Aorta (tissue), 5 donors: ENCODE measurements around the gene WDR59. TPM values are rescaled to one million over a fixed set of nuclear protein-coding genes. Genes with fewer than 3 reads are reported as not detected.
"Not testable (repeated sequence)": the region's sequence is repeated elsewhere in the genome, so short reads cannot be mapped to it uniquely, and the experiment has no call there.

Experiments
- ATAC-seq: fragments of 200-7000 bp; cut with Tn5 transposase; one replicate; pipeline ENCODE4 v1.9.1; 2022; ENCODE audit warnings: moderate library complexity; ENCODE audit not compliant: low FRiP score
- DNase-seq, 2 donors: peaks; one replicate each; pipeline ENCODE4 v3.0.0-alpha.2; 2020
- H3K27ac ChIP-seq, 2 donors: one replicate each; pipeline ENCODE4 v1.5.1; 2013; ENCODE audit warnings: low read length in 2 of 2, mild to moderate bottlenecking in 2 of 2, moderate library complexity in 2 of 2, control low read depth in 1 of 2, inconsistent platforms in 1 of 2, low read depth in 1 of 2
- H3K27me3 ChIP-seq, 2 donors: one replicate each; pipeline ENCODE4 v1.6.1; 2013; ENCODE audit warnings: control low read depth in 1 of 2, low read length in 1 of 2, mild to moderate bottlenecking in 1 of 2, moderate library complexity in 1 of 2; ENCODE audit not compliant: insufficient read depth in 2 of 2, control insufficient read depth in 1 of 2
- H3K36me3 ChIP-seq, 2 donors: one replicate each; pipeline ENCODE4 v1.6.1; 2013; ENCODE audit warnings: control low read depth in 1 of 2, low read length in 1 of 2, mild to moderate bottlenecking in 1 of 2; ENCODE audit not compliant: insufficient read depth in 2 of 2, control insufficient read depth in 1 of 2
- H3K4me1 ChIP-seq, 2 donors: one replicate each; pipeline ENCODE4 v1.6.1; 2013; ENCODE audit warnings: low read length in 2 of 2, control low read depth in 1 of 2, mild to moderate bottlenecking in 1 of 2, moderate library complexity in 1 of 2; ENCODE audit not compliant: insufficient read depth in 2 of 2, control insufficient read depth in 1 of 2
- H3K4me3 ChIP-seq, 2 donors: one replicate each; pipeline ENCODE4 v1.5.1; 2013; ENCODE audit warnings: low read length in 2 of 2, control low read depth in 1 of 2, mild to moderate bottlenecking in 1 of 2
- H3K9me3 ChIP-seq: one replicate; pipeline ENCODE4 v1.6.1; 2013; ENCODE audit warnings: mild to moderate bottlenecking, low read length; ENCODE audit not compliant: control insufficient read depth
- WGBS, 2 donors: extraction: QIAGEN DNeasy Blood & Tissue Kit; methylation state at CpG; one replicate each; pipeline ENCODE4 v1.1.7; 2013; 5-methylcytosine and 5-hydroxymethylcytosine counted together
- intact Hi-C, 2 donors: fragments of 100-400 bp; cut with DNase I; formaldehyde crosslinking; loops; one replicate each; pipeline versions ENCODE4 v1.14.2 to v1.15.0; 2022
- polyA plus RNA-seq, 2 donors: library from polyadenylated mRNA; stranded (reverse); fragments of 200-250 nt; gene quantifications; one replicate each; pipeline ENCODE4 v1.2.3, GENCODE V29; 2013
- total RNA-seq, 2 donors: library from RNA; stranded (reverse); fragmentation: NEBNext Ultra II Directional; extraction: Animal tissue kit (Norgen Biotek cat#: 25700); gene quantifications; one replicate each; pipeline ENCODE4 v1.2.1, GENCODE V29; 2021
- donor health status: healthy with polysubstance abuse.
- donor health status: Bipolar disorder and iron deficiency.
- donor health status: DM: no; HTN: no; CAD: no.
- donor health status: DM: no; HTN: no; CAD: no.
- donor health status: DM: yes; HTN: yes; CAD: no.

The WDR59 gene
- total and polyA plus RNA-seq, 4 donors: 12.8 to 78.1 (median 48.3) TPM

GRCh38 chr16:74909665-74910064, 75.3 kb downstream of the WDR59 start:
- no peaks in the 10 kb centered on the region for H3K9me3 ChIP-seq
- DNase-seq (no peak), ATAC-seq (no peak)
- H3K27ac ChIP-seq: no peak overlapping the region
- H3K36me3 ChIP-seq: peaks cover 2 to 6% of the 10 kb centered on the region in 2 donors
- no peak overlapping the region for H3K4me3 ChIP-seq
- H3K27me3 ChIP-seq: no peaks in the 10 kb centered on the region
- intact Hi-C loops: no loop called here
- no peaks in the 10 kb centered on the region for H3K4me1 ChIP-seq
- 90 to 99% methylated on average over 6 of the region's 6 CpGs for WGBS, 2 donors

GRCh38 chr16:74908759-74909158, 76.2 kb downstream of the WDR59 start:
- H3K4me1 ChIP-seq, H3K27me3 ChIP-seq, DNase-seq, H3K36me3 ChIP-seq, H3K4me3 ChIP-seq, ATAC-seq, intact Hi-C loops, H3K9me3 ChIP-seq, H3K27ac ChIP-seq: not testable (repeated sequence)
- WGBS, 2 donors: 84 to 97% methylated on average over 7 to 8 of the region's 8 CpGs

- Histone ChIP-seq H3K36me3 (peaks cover 2 to 14% of the 10 kb centered on the region in 2 donors), H3K27me3 (no peaks in the 10 kb centered on the region), H3K4me3 (no peak overlapping the region), H3K27ac (no peak overlapping the region), H3K4me1 (no peaks in the 10 kb centered on the region), H3K9me3 (no peaks in the 10 kb centered on the region)
- intact Hi-C loops: no loop called here
- 96% methylated on average over 12 of the region's 12 CpGs for WGBS, 2 donors
- ATAC-seq (no peak), DNase-seq (no peak)
Measured at GRCh38 chr16:74903901-74904678, 80.8 kb downstream of the WDR59 start.

GRCh38 chr16:74903120-74903519, 81.8 kb downstream of the WDR59 start:
- H3K27ac ChIP-seq: no peak overlapping the region
- 84 to 85% methylated on average over 1 of the region's 1 CpG for WGBS, 2 donors
- intact Hi-C loops: no loop called here
- no peak overlapping the region for H3K4me3 ChIP-seq
- DNase-seq (no peak), ATAC-seq (no peak)
- H3K36me3 ChIP-seq: peaks cover 2 to 16% of the 10 kb centered on the region in 2 donors
- H3K9me3 ChIP-seq: no peaks in the 10 kb centered on the region
- no peaks in the 10 kb centered on the region for H3K27me3 ChIP-seq
- H3K4me1 ChIP-seq: no peaks in the 10 kb centered on the region

GRCh38 chr16:74902161-74902560, 82.8 kb downstream of the WDR59 start:
- Histone ChIP-seq H3K4me1 (no peaks in the 10 kb centered on the region), H3K9me3 (no peaks in the 10 kb centered on the region), H3K27me3 (no peaks in the 10 kb centered on the region), H3K27ac (no peak overlapping the region), H3K4me3 (no peak overlapping the region), H3K36me3 (peaks cover 2 to 16% of the 10 kb centered on the region in 2 donors)
- DNase-seq: no peak
- ATAC-seq: no peak
- WGBS, 2 donors: 93 to 95% methylated on average over 5 of the region's 5 CpGs
- intact Hi-C loops: no loop called here

GRCh38 chr16:74901606-74902005, 83.3 kb downstream of the WDR59 start:
- no peak for ATAC-seq

GRCh38 chr16:74899816-74900215, 85.1 kb downstream of the WDR59 start:
- no peaks in the 10 kb centered on the region for H3K27me3 ChIP-seq
- DNase-seq (no peak), ATAC-seq (no peak)
- H3K36me3 ChIP-seq: peaks cover 4 to 16% of the 10 kb centered on the region in 2 donors
- intact Hi-C loops: no loop called here
- no peaks in the 10 kb centered on the region for H3K9me3 ChIP-seq
- H3K4me1 ChIP-seq: no peaks in the 10 kb centered on the region
- no peak overlapping the region for H3K27ac ChIP-seq
- 91 to 94% methylated on average over 4 of the region's 4 CpGs for WGBS, 2 donors
- no peak overlapping the region for H3K4me3 ChIP-seq

More at GRCh38 chr16:74901606-74902005, 83.3 kb downstream of the WDR59 start:
- H3K9me3 ChIP-seq: no peaks in the 10 kb centered on the region
- 90 to 94% methylated on average over 4 of the region's 4 CpGs for WGBS, 2 donors
- H3K4me1 ChIP-seq: no peaks in the 10 kb centered on the region
- intact Hi-C loops: no loop called here
- H3K27ac ChIP-seq: no peak overlapping the region
- no peaks in the 10 kb centered on the region for H3K27me3 ChIP-seq
- no peak for DNase-seq
- no peak overlapping the region for H3K4me3 ChIP-seq
- H3K36me3 ChIP-seq: peaks cover 4 to 16% of the 10 kb centered on the region in 2 donors

- H3K27ac ChIP-seq: no peak overlapping the region
- peaks cover 2 to 14% of the 10 kb centered on the region in 2 donors for H3K36me3 ChIP-seq
- DNase-seq (no peak), ATAC-seq (no peak)
- no peak overlapping the region for H3K4me3 ChIP-seq
- H3K9me3 ChIP-seq: no peaks in the 10 kb centered on the region
- 72 to 76% methylated on average over 8 of the region's 8 CpGs for WGBS, 2 donors
- no peaks in the 10 kb centered on the region for H3K4me1 ChIP-seq
- intact Hi-C loops: no loop called here
- no peaks in the 10 kb centered on the region for H3K27me3 ChIP-seq
Measured at GRCh38 chr16:74898659-74899058, 86.3 kb downstream of the WDR59 start.
